NCI-H2107 (cell line): Measurements from ENCODE around the gene NUP133.
"Not testable (repeated sequence)": the region's sequence is repeated elsewhere in the genome, so short reads cannot be mapped to it uniquely, and the experiment has no call there.

Source experiments
- DNase-seq: peaks from one replicate; lab custom pipeline; 2025; lab: John Stamatoyannopoulos, UW

NUP133 gene

GRCh38 chr1:229412056-229412455, 96.1 kb downstream of the NUP133 start:
- DNase-seq: no peak

DNA sequence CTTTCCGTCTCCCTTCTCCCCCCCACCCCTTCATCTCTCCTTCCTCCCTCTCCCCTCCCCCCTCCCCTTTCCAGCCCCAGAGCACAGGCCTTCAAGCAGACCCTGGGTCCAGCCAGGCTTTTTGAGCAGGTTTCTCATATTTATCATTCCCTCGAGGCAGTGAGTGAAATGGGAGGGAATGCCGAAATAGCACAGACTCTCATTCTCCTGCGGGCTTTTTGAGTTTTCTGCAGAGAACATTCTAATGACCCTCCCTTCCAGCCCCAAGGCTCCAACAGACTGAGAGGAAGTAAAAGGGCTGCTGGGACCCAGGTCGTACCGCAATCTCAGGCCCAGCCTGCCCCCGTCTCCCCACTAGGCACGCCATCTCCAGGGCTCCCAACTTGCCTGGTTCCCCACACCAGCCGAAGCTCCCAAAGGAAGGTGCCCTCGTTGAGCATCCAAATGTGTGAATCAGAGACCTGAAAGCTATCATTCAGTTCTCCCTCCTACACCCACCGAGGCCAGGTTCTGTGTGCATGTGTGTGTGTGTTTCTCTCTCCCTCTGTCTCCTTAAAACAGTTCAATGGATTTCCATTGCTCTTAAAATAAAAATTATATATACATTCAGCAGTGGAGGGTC, 96.6 kb downstream of the NUP133 start:
- DNase-seq: no peak

- DNase-seq: peak; percentile 64
Measured at GRCh38 chr1:229410692-229411433, 97.3 kb downstream of the NUP133 start.

DNA sequence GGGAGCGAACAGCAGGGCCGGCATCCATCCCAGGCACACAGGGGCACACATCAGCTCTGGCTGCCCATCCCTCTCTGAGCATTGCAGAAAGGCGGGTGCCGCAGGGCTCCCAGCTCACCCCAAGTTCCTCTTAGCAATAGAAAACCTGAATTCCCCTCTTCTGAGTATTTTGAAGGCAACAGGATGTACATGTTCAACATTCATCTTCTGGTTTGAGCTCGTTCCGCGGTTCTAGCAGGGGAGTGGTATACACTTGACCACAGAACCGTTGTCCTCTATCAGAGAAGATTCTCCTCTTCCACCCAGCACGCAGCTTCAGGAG, 97.8 kb downstream of the NUP133 start:
- no peak for DNase-seq

GRCh38 chr1:229409616-229410369, 98.3 kb downstream of the NUP133 start:
- no peak for DNase-seq

GRCh38 chr1:229408458-229409037, 99.6 kb downstream of the NUP133 start:
- DNase-seq: no peak

DNA sequence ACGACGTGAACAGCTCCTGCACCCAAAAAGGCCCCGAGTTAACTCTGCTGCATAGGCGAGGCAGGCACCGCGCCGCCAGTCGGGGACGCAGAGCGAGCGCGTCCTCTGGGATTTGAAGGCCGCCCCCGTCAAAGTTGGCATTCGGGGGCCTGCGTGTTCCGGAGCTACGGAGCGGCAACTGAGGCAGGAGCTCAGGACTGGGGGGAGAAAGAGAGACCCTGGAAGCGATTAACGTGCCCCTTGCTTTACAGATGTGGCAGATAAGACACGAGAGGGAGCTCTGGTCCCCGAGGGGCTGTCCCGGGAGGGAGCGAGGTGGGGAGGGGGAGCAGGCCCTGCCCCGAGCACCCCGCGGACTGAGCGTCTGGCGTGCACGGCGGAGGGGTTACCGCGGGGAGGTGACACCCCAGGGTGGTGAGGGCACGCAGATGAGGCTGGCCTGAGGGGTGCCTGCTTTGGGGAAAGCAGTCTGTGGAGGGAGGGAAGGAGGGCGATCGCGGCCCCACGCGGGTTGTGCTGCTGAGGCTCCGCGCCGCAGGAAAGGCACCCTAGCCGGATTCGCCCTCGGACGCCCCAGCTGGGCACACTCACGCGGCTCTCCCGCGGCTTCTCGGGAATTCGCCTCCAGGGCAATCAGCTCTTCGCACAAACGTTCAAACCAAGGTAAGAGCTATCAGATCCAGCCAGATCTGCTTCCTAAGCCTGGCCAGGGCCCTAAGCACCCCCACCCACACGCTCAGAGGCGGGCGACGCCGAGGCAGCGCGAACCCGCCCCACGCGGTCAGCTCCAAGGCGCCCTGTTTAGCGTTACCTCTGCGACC, 100.7 kb downstream of the NUP133 start:
- no peak for DNase-seq

DNA sequence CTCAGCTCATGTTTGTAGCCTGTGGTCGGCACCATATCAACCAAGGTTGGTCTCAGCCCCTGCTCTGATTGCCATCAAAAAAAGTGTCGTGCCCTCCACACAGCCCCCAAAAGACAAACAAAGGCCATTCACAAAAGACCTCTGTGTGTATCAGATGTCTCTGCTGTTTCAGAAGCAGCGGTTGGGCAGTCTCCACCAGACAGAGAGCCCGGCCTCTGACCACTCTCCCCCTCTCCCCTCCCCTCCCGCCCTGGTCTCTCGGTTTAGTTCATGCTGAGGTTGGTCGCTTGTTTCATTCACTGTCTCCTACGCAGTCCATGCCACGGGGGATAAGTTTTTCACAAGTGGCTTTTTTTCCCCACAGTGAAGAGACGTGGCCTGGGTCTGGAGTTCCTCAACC, 101.3 kb downstream of the NUP133 start:
- no peak for DNase-seq

DNA sequence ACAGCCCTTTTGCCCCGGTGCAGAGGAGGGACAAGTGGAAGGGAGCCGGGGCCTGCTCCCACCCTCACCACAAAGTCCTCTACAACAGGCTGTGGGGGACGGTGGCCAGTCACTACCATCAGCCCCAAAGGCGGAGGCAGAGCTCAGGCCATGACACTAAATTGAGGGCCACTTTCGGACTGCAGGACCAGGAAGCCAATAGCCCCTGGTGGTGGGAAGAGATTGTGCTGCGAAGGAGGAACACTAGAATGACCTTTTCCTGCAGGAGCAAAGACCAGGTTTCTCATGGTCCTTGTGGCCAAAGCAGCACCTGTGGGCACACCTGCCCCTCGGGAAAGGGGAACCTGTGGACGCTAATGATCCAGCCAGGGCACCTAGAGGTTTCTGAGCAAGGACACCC, 104.6 kb downstream of the NUP133 start:
- DNase-seq: no peak

DNA sequence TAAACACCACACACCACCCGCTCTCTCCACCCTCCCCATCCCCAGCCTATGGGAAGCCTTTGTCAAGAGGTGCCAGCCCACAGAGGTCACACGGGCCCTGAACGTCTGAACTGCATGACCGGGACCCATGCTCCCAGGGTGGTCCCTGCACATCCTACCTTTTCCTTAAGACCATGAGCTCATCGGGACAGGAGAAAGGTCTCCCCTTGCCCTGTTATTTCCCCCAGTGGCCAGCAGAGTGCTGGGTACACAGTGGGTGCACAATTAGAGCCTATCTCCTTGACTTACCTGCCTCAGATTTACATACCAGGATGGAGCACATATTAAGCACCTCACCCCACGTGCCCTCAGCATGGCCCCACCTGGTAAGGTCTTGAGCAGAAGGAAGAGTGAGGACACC, 105.1 kb downstream of the NUP133 start:
- DNase-seq: no peak

GRCh38 chr1:229402329-229402728, 105.8 kb downstream of the NUP133 start:
- DNase-seq: not testable (repeated sequence)

- DNase-seq: no peak
Measured at GRCh38 chr1:229397762-229398161, 110.4 kb downstream of the NUP133 start.

GRCh38 chr1:229396585-229397206, 111.4 kb downstream of the NUP133 start:
- DNase-seq: no peak

- DNase-seq: not testable (repeated sequence)
Measured at GRCh38 chr1:229394517-229394916, 113.6 kb downstream of the NUP133 start.

DNA sequence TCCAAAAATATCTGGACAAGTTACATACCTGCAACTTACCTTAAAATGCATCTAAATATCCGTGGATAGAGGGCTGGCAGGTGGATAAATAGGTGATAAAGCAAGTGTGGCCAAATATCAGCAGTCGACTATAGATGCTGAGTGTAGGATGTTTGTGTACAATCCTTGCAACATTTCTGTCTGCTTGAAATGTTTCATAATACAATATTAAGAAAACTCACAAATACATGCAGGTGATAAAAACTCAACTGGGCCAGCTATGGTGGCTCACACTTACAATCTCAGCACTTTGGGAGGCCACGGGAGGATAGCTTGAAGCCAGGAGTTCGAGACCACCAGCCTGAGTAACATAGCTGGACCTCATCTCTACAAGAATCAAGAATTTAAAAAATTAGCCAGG, 115.2 kb downstream of the NUP133 start:
- no peak for DNase-seq
